Keratinocyte (primary cell): ENCODE measurements around the gene ADAMTS17. TPM values are rescaled to one million over a fixed set of nuclear protein-coding genes. Genes with fewer than 3 reads are reported as not detected.

Experiments
- DNase-seq: peaks from one replicate; pipeline ENCODE4 v3.0.0-alpha.2; 2011; ENCODE audit warnings: low read depth, missing footprints, low spot score
- FAIRE-seq: peaks from 2 replicates; lab custom pipeline; 2011; peaks lifted over from hg19 to GRCh38; lab: Jason Lieb, UNC
- H2AFZ ChIP-seq: 2 replicates; pipeline ENCODE4 v1.6.0; 2012; ENCODE audit warnings: low read length, control low read depth, inconsistent platforms; ENCODE audit not compliant: control insufficient read depth
- H3K27ac ChIP-seq: 2 replicates; pipeline ENCODE4 v1.5.1; 2011; ENCODE audit warnings: low read length; ENCODE audit not compliant: control insufficient read depth, insufficient read depth
- H3K27me3 ChIP-seq: 3 replicates; pipeline ENCODE4 v1.6.0; 2011; ENCODE audit warnings: low read length; ENCODE audit not compliant: control insufficient read depth, insufficient read depth; ENCODE audit errors: extremely low read depth
- H3K36me3 ChIP-seq, 2 experiments: 2 replicates in 1 of 2; 3 replicates in 1 of 2; pipeline ENCODE4 v1.5.1; 2011; ENCODE audit warnings: low read length in 2 of 2, mild to moderate bottlenecking in 1 of 2; ENCODE audit not compliant: control insufficient read depth in 2 of 2, insufficient read depth in 2 of 2; ENCODE audit errors: extremely low read depth in 1 of 2
- H3K4me1 ChIP-seq: 3 replicates; pipeline ENCODE4 v1.5.1; 2011; ENCODE audit warnings: low read length; ENCODE audit not compliant: control insufficient read depth, insufficient read depth; ENCODE audit errors: extremely low read depth
- H3K4me2 ChIP-seq: 3 replicates; pipeline ENCODE4 v1.6.0; 2011; ENCODE audit warnings: low read depth, low read length; ENCODE audit not compliant: control insufficient read depth, insufficient read depth; ENCODE audit errors: extremely low read depth
- H3K4me3 ChIP-seq, 3 experiments: fragments of 200-600 bp in 1 of 3; sonication (generic) in 1 of 3; 2 replicates in 2 of 3; 3 replicates in 1 of 3; pipeline ENCODE4 v1.5.1; 2011 to 2016; ENCODE audit warnings: low read length in 3 of 3, mild to moderate bottlenecking in 3 of 3, control low read depth in 2 of 3, inconsistent platforms in 1 of 3, low read depth in 1 of 3, mixed read lengths in 1 of 3, mixed run types in 1 of 3, moderate library complexity in 1 of 3; ENCODE audit not compliant: control insufficient read depth in 2 of 3, insufficient read depth in 2 of 3; ENCODE audit errors: extremely low read depth in 1 of 3
- H3K79me2 ChIP-seq: 2 replicates; pipeline ENCODE4 v1.6.0; 2012; ENCODE audit warnings: low read length; ENCODE audit not compliant: control insufficient read depth, insufficient read depth
- H3K9ac ChIP-seq: 3 replicates; pipeline ENCODE4 v1.6.0; 2011; ENCODE audit warnings: low read length; ENCODE audit not compliant: control insufficient read depth, insufficient read depth; ENCODE audit errors: extremely low read depth
- H3K9me1 ChIP-seq: 3 replicates; pipeline ENCODE4 v1.6.0; 2011; ENCODE audit warnings: low read length; ENCODE audit not compliant: control insufficient read depth, insufficient read depth; ENCODE audit errors: extremely low read depth
- H3K9me3 ChIP-seq: 2 replicates; pipeline ENCODE4 v1.5.1; 2012; ENCODE audit warnings: low read depth, low read length; ENCODE audit not compliant: control insufficient read depth
- H4K20me1 ChIP-seq: 3 replicates; pipeline ENCODE4 v1.6.0; 2011; ENCODE audit warnings: low read length; ENCODE audit not compliant: control insufficient read depth, insufficient read depth; ENCODE audit errors: extremely low read depth
- CTCF ChIP-seq, 3 experiments: IDR thresholded peaks in 1 of 3; conservative IDR thresholded peaks in 1 of 3; optimal IDR thresholded peaks in 1 of 3; 2 replicates in 2 of 3; 3 replicates in 1 of 3; pipeline versions ENCODE3 to v1.5.1; 2011; ENCODE audit warnings: low read length in 3 of 3, mild to moderate bottlenecking in 3 of 3, moderate library complexity in 2 of 3, control low read depth in 1 of 3, inconsistent platforms in 1 of 3; ENCODE audit not compliant: insufficient read depth in 2 of 3; ENCODE audit errors: extremely low read depth in 1 of 3
- EZH2 ChIP-seq: IDR thresholded peaks from one replicate; pipeline ENCODE4 v1.6.1; 2012; ENCODE audit warnings: inconsistent platforms, mild to moderate bottlenecking, low read length, moderate library complexity
- dilution Hi-C: fragments of 300-500 bp; cut with MboI; formaldehyde crosslinking; loops from one replicate; pipeline ENCODE4 v1.7.0; 2020; ENCODE audit warnings: low sequenced_read_pairs; ENCODE audit not compliant: extremely low pct_ligation_motif_present
- polyA plus RNA-seq, 5 experiments: library from polyadenylated mRNA; depleted of rRNA in 3 of 5; stranded (reverse) in 3 of 5; stranded (forward) in 1 of 5; unstranded in 1 of 5; fragments of >200 nt; gene quantifications; 1 replicate in 1 of 5; 2 replicates in 3 of 5; 3 replicates in 1 of 5; pipeline versions ENCODE4 v1.2.1 to v1.2.3, GENCODE V29; 2011 to 2012; ENCODE audit warnings: missing spikeins in 2 of 5, low read depth in 1 of 5, low replicate concordance in 1 of 5

ADAMTS17 gene
- polyA plus RNA-seq, 1 donor (not counting 4 experiments of a cell fraction or from before 2014, with no cell fraction given): 0.18 TPM

GRCh38 chr15:100229181-100230163 lies 112.3 kb downstream of the ADAMTS17 start:
- Histone ChIP-seq H3K9me3 (no peaks in the 10 kb centered on the region), H3K9ac (no peak overlapping the region), H3K36me3 (no peaks in the 10 kb centered on the region), H3K4me2 (no peak overlapping the region), H3K4me1 (no peaks in the 10 kb centered on the region), H3K9me1 (no peaks in the 10 kb centered on the region), H3K27me3 (peaks cover 36% of the 10 kb centered on the region), H3K4me3 (no peak overlapping the region), H4K20me1 (no peaks in the 10 kb centered on the region), H3K27ac (no peak overlapping the region), H2AFZ (no peak overlapping the region), H3K79me2 (no peaks in the 10 kb centered on the region)
- FAIRE-seq (no peak), DNase-seq (no peak)
- TF ChIP-seq EZH2 (no peak), CTCF (optimal IDR thresholded peaks at IDR 0.05 in 1 of 3, IDR thresholded peaks at IDR 0.05 in 1 of 3, conservative IDR thresholded peaks at IDR 0.05 in 1 of 3; ENCODE audit: extremely low read depth in 1 of 3, insufficient read depth in 2 of 3, low read length in 3 of 3) (no peak)
- dilution Hi-C loops: no loop called here

GRCh38 chr15:100227781-100228180 lies 114.0 kb downstream of the ADAMTS17 start:
- H3K27ac ChIP-seq: no peak overlapping the region
- no peak overlapping the region for H2AFZ ChIP-seq
- dilution Hi-C loops: no loop called here
- DNase-seq: no peak
- H3K4me1 ChIP-seq: no peaks in the 10 kb centered on the region
- H3K4me2 ChIP-seq: no peak overlapping the region
- no peak for FAIRE-seq
- H3K9me3 ChIP-seq: no peaks in the 10 kb centered on the region
- no peak overlapping the region for H3K9ac ChIP-seq
- no peaks in the 10 kb centered on the region for H3K36me3 ChIP-seq
- TF ChIP-seq CTCF (optimal IDR thresholded peaks at IDR 0.05 in 1 of 3, IDR thresholded peaks at IDR 0.05 in 1 of 3, conservative IDR thresholded peaks at IDR 0.05 in 1 of 3; ENCODE audit: extremely low read depth in 1 of 3, insufficient read depth in 2 of 3, low read length in 3 of 3): no peak
- TF ChIP-seq EZH2: no peak
- no peak overlapping the region for H3K4me3 ChIP-seq
- no peaks in the 10 kb centered on the region for H4K20me1 ChIP-seq
- H3K9me1 ChIP-seq: no peaks in the 10 kb centered on the region
- H3K27me3 ChIP-seq: peaks cover 33% of the 10 kb centered on the region
- no peaks in the 10 kb centered on the region for H3K79me2 ChIP-seq
